HG03432 (cell line): Measurements from ENCODE around the gene PTPRR.

Experiments
- ATAC-seq: cut with Tn5 transposase; IDR thresholded peaks from one replicate; pipeline ENCODE4 v1.9.1; 2021; ENCODE audit warnings: mild to moderate bottlenecking, moderate library complexity; ENCODE audit not compliant: unreplicated experiment

Gene PTPRR

GRCh38 chr12:70918321-70918720, 2.2 kb downstream of the PTPRR start:
- no peak for ATAC-seq

GRCh38 chr12:70910666-70911065, 9.9 kb downstream of the PTPRR start:
- no peak for ATAC-seq

GRCh38 chr12:70908978-70909377, 11.6 kb downstream of the PTPRR start:
- ATAC-seq: no peak

GRCh38 chr12:70907412-70907811, 13.1 kb downstream of the PTPRR start:
- no peak for ATAC-seq

GRCh38 chr12:70895956-70896355, 24.6 kb downstream of the PTPRR start:
- no peak for ATAC-seq

GRCh38 chr12:70892593-70892992, 27.9 kb downstream of the PTPRR start:
- no peak for ATAC-seq

- no peak for ATAC-seq
These were observed 29.4 kb downstream of the PTPRR start for GRCh38 chr12:70890895-70891832.

GRCh38 chr12:70885956-70886355, 34.6 kb downstream of the PTPRR start:
- no peak for ATAC-seq

- ATAC-seq: no peak
These were observed 36.7 kb downstream of the PTPRR start for GRCh38 chr12:70883855-70884254.

- ATAC-seq: no peak
These were observed 39.8 kb downstream of the PTPRR start for GRCh38 chr12:70880744-70881143.

GRCh38 chr12:70876952-70877351, 43.6 kb downstream of the PTPRR start:
- ATAC-seq: no peak

GRCh38 chr12:70875628-70876027, 44.9 kb downstream of the PTPRR start:
- no peak for ATAC-seq

GRCh38 chr12:70854881-70855568, 65.5 kb downstream of the PTPRR start:
- ATAC-seq: no peak

GRCh38 chr12:70854138-70854537, 66.4 kb downstream of the PTPRR start:
- ATAC-seq: no peak

GRCh38 chr12:70853326-70853725, 67.2 kb downstream of the PTPRR start:
- ATAC-seq: no peak

GRCh38 chr12:70852416-70853150, 68.0 kb downstream of the PTPRR start:
- ATAC-seq: no peak

GRCh38 chr12:70849265-70849960, 71.1 kb downstream of the PTPRR start:
- ATAC-seq: no peak

- ATAC-seq: no peak
These were observed 72.7 kb downstream of the PTPRR start for GRCh38 chr12:70847871-70848270.

- no peak for ATAC-seq
These were observed 75.3 kb downstream of the PTPRR start for GRCh38 chr12:70845268-70845667.

- no peak for ATAC-seq
These were observed 77.2 kb downstream of the PTPRR start for GRCh38 chr12:70843363-70843762.

- ATAC-seq: no peak
These were observed 77.6 kb downstream of the PTPRR start for GRCh38 chr12:70842942-70843341.
